GM21576 (cell line): ENCODE data around the gene RNF220.
"Not testable (repeated sequence)": the region's sequence is repeated elsewhere in the genome, so short reads cannot be mapped to it uniquely, and the experiment has no call there.

Experiments
- ATAC-seq: cut with Tn5 transposase; IDR thresholded peaks from one replicate; pipeline ENCODE4 v1.9.1; 2021; ENCODE audit warnings: mild to moderate bottlenecking, moderate library complexity; ENCODE audit not compliant: unreplicated experiment

The RNF220 gene

GRCh38 chr1:44648529-44649250, 243.6 kb downstream of the RNF220 start:
- no peak for ATAC-seq

GRCh38 chr1:44649788-44650158, 244.7 kb downstream of the RNF220 start:
- ATAC-seq = no peak

GRCh38 chr1:44650159-44650831, 245.2 kb downstream of the RNF220 start:
- ATAC-seq = no peak

- no peak for ATAC-seq
These were observed 246.0 kb downstream of the RNF220 start for GRCh38 chr1:44651069-44651468.

- peak; percentile 62 for ATAC-seq
These were observed 247.5 kb downstream of the RNF220 start for GRCh38 chr1:44652445-44653106.

- ATAC-seq = no peak
These were observed 248.3 kb downstream of the RNF220 start for GRCh38 chr1:44653107-44653964.

GRCh38 chr1:44654621-44655187, 249.6 kb downstream of the RNF220 start:
- no peak for ATAC-seq

- no peak for ATAC-seq
These were observed 250.6 kb downstream of the RNF220 start for GRCh38 chr1:44655609-44656008.

GRCh38 chr1:44659566-44659965, 254.5 kb downstream of the RNF220 start:
- ATAC-seq = no peak

- no peak for ATAC-seq
These were observed 255.1 kb downstream of the RNF220 start for GRCh38 chr1:44660176-44660575.

GRCh38 chr1:44661781-44662682, 257.0 kb downstream of the RNF220 start:
- no peak for ATAC-seq

- no peak for ATAC-seq
These were observed 257.6 kb downstream of the RNF220 start for GRCh38 chr1:44662683-44663030.

GRCh38 chr1:44663417-44663816, 258.4 kb downstream of the RNF220 start:
- no peak for ATAC-seq

GRCh38 chr1:44664730-44665370, 259.8 kb downstream of the RNF220 start:
- no peak for ATAC-seq

GRCh38 chr1:44666719-44667118, 261.7 kb downstream of the RNF220 start:
- ATAC-seq = not testable (repeated sequence)

GRCh38 chr1:44670751-44671640, 265.9 kb downstream of the RNF220 start:
- ATAC-seq = no peak

GRCh38 chr1:44672254-44672955, 267.4 kb downstream of the RNF220 start:
- no peak for ATAC-seq
